H9 (cell line): ENCODE data around the gene LIMS1. TPM values are rescaled to one million over a fixed set of nuclear protein-coding genes. Genes with fewer than 3 reads are reported as not detected.
"Not testable (repeated sequence)": the region's sequence is repeated elsewhere in the genome, so short reads cannot be mapped to it uniquely, and the experiment has no call there.

Experiments
- DNase-seq: peaks from one replicate; pipeline ENCODE4 v3.0.0-alpha.2; 2017
- H2AFZ ChIP-seq: one replicate; pipeline ENCODE4 v1.6.1; 2013; ENCODE audit warnings: mild to moderate bottlenecking, low read length, control low read depth, moderate library complexity
- H2AK5ac ChIP-seq: 2 replicates; pipeline ENCODE4 v1.6.1; 2013; ENCODE audit warnings: low read length, control low read depth, mixed read lengths; ENCODE audit not compliant: insufficient read length
- H2BK120ac ChIP-seq: one replicate; pipeline ENCODE4 v1.6.1; 2013; ENCODE audit warnings: low read depth, mild to moderate bottlenecking, low read length, control low read depth, inconsistent platforms; ENCODE audit not compliant: poor library complexity, severe bottlenecking
- H2BK12ac ChIP-seq: 2 replicates; pipeline ENCODE4 v1.6.1; 2013; ENCODE audit warnings: low read length, control low read depth, mixed read lengths, low read depth; ENCODE audit not compliant: insufficient read length
- H2BK15ac ChIP-seq: 2 replicates; pipeline ENCODE4 v1.6.1; 2013; ENCODE audit warnings: low read depth, low read length, control low read depth
- H2BK20ac ChIP-seq: one replicate; pipeline ENCODE4 v1.6.1; 2013; ENCODE audit warnings: low read depth, mild to moderate bottlenecking, low read length, control low read depth, inconsistent platforms; ENCODE audit not compliant: poor library complexity, severe bottlenecking
- H2BK5ac ChIP-seq: 2 replicates; pipeline ENCODE4 v1.6.1; 2013; ENCODE audit warnings: low read length, control low read depth, mixed read lengths; ENCODE audit not compliant: insufficient read length
- H3K14ac ChIP-seq: 2 replicates; pipeline ENCODE4 v1.6.1; 2013; ENCODE audit warnings: low read length, control low read depth; ENCODE audit not compliant: insufficient read depth
- H3K18ac ChIP-seq: 2 replicates; pipeline ENCODE4 v1.6.1; 2013; ENCODE audit warnings: low read depth, mild to moderate bottlenecking, mixed read lengths, low read length, control low read depth; ENCODE audit not compliant: insufficient read length
- H3K23ac ChIP-seq: 2 replicates; pipeline ENCODE4 v1.6.1; 2013; ENCODE audit warnings: low read length, control low read depth, mixed read lengths, low read depth; ENCODE audit not compliant: insufficient read length
- H3K23me2 ChIP-seq: 2 replicates; pipeline ENCODE4 v1.6.1; 2013; ENCODE audit warnings: low read depth, mild to moderate bottlenecking, mixed read lengths, low read length, control low read depth; ENCODE audit not compliant: insufficient read length, poor library complexity, severe bottlenecking
- H3K27ac ChIP-seq: 2 replicates; pipeline ENCODE4 v1.5.1; 2013; ENCODE audit warnings: low read length, control low read depth, mixed read lengths, low read depth; ENCODE audit not compliant: insufficient read length
- H3K27me3 ChIP-seq: 2 replicates; pipeline ENCODE4 v1.6.1; 2013; ENCODE audit warnings: low read length, control low read depth, inconsistent platforms; ENCODE audit not compliant: insufficient read depth
- H3K4ac ChIP-seq: 2 replicates; pipeline ENCODE4 v1.6.1; 2013; ENCODE audit warnings: low read depth, mild to moderate bottlenecking, control low read depth, inconsistent platforms, low read length, moderate library complexity
- H3K4me1 ChIP-seq: 2 replicates; pipeline ENCODE4 v1.6.1; 2013; ENCODE audit warnings: low read length, control low read depth, inconsistent platforms; ENCODE audit not compliant: insufficient read depth
- H3K4me2 ChIP-seq: 2 replicates; pipeline ENCODE4 v1.6.1; 2013; ENCODE audit warnings: low read length, control low read depth, mixed read lengths; ENCODE audit not compliant: insufficient read length, insufficient read depth
- H3K56ac ChIP-seq: 2 replicates; pipeline ENCODE4 v1.6.1; 2013; ENCODE audit warnings: low read depth, mild to moderate bottlenecking, mixed read lengths, low read length, control low read depth; ENCODE audit not compliant: insufficient read length
- H3K79me1 ChIP-seq: 2 replicates; pipeline ENCODE4 v1.6.1; 2013; ENCODE audit warnings: low read depth, mild to moderate bottlenecking, moderate library complexity, low read length, control low read depth, inconsistent platforms; ENCODE audit not compliant: insufficient read depth, poor library complexity, severe bottlenecking
- H3K79me2 ChIP-seq: 2 replicates; pipeline ENCODE4 v1.6.1; 2013; ENCODE audit warnings: low read length, control low read depth, inconsistent platforms; ENCODE audit not compliant: insufficient read depth
- H3K9ac ChIP-seq: 2 replicates; pipeline ENCODE4 v1.6.1; 2013; ENCODE audit warnings: low read length, control low read depth, mixed read lengths; ENCODE audit not compliant: insufficient read length; ENCODE audit errors: extremely low read depth
- H3K9me3 ChIP-seq: one replicate; pipeline ENCODE4 v1.6.1; 2013; ENCODE audit warnings: low read depth, low read length, inconsistent platforms; ENCODE audit not compliant: control insufficient read depth
- H3T11ph ChIP-seq: one replicate; pipeline ENCODE4 v1.6.1; 2013; ENCODE audit warnings: mild to moderate bottlenecking, low read length, control low read depth, inconsistent platforms
- H4K20me1 ChIP-seq: one replicate; pipeline ENCODE4 v1.6.1; 2013; ENCODE audit not compliant: control insufficient read depth, insufficient read length, insufficient read depth
- H4K5ac ChIP-seq: 2 replicates; pipeline ENCODE4 v1.6.1; 2013; ENCODE audit warnings: low read depth, mild to moderate bottlenecking, mixed read lengths, low read length, control low read depth; ENCODE audit not compliant: insufficient read length
- H4K8ac ChIP-seq: replicated peaks from 2 replicates; pipeline ENCODE4 v1.6.1; 2013; ENCODE audit warnings: low read length, control low read depth, mixed read lengths, low read depth; ENCODE audit not compliant: insufficient read length
- H4K91ac ChIP-seq: 2 replicates; pipeline ENCODE4 v1.6.1; 2013; ENCODE audit warnings: low read depth, mild to moderate bottlenecking, moderate library complexity, mixed read lengths, low read length, control low read depth; ENCODE audit not compliant: insufficient read length
- H3K27ac Mint-ChIP-seq, 3 experiments: 2 replicates in 2 of 3; 3 replicates in 1 of 3; pipeline ENCODE4 v1.8.0; 2020 to 2021; ENCODE audit warnings: mixed read lengths in 3 of 3, mild to moderate bottlenecking in 1 of 3, moderate library complexity in 1 of 3
- H3K27me3 Mint-ChIP-seq: 2 replicates; pipeline ENCODE4 v1.8.0; 2021; ENCODE audit warnings: low read depth, mild to moderate bottlenecking, moderate library complexity, mixed read lengths
- H3K36me3 Mint-ChIP-seq, 3 experiments: 2 replicates in 2 of 3; 3 replicates in 1 of 3; pipeline ENCODE4 v1.8.0; 2020 to 2021; ENCODE audit warnings: low read depth in 3 of 3, mixed read lengths in 3 of 3; ENCODE audit not compliant: insufficient read depth in 1 of 3
- H3K4me1 Mint-ChIP-seq, 2 experiments: 2 replicates each; pipeline ENCODE4 v1.8.0; 2020; ENCODE audit warnings: mixed read lengths in 2 of 2
- H3K4me3 Mint-ChIP-seq, 2 experiments: 2 replicates in 1 of 2; 3 replicates in 1 of 2; pipeline ENCODE4 v1.8.0; 2020 to 2021; ENCODE audit warnings: mild to moderate bottlenecking in 2 of 2, mixed read lengths in 2 of 2, moderate library complexity in 1 of 2
- H3K9me3 Mint-ChIP-seq, 2 experiments: 2 replicates in 1 of 2; 3 replicates in 1 of 2; pipeline ENCODE4 v1.8.0; 2020; ENCODE audit warnings: mild to moderate bottlenecking in 2 of 2, mixed read lengths in 2 of 2, moderate library complexity in 1 of 2
- WGBS: extraction: QIAGEN DNeasy Blood & Tissue Kit; methylation state at CpG from one replicate; pipeline ENCODE4 v1.1.7; 2013; ENCODE audit warnings: missing lambda C conversion rate, low lambda C conversion rate, mixed read lengths; ENCODE audit not compliant: insufficient read length; ENCODE audit errors: extremely low coverage; 5-methylcytosine and 5-hydroxymethylcytosine counted together
- total RNA-seq: library from RNA; stranded (reverse); gene quantifications from 2 replicates; pipeline ENCODE4 v1.2.1, GENCODE V29; 2021

LIMS1 gene
- total RNA-seq, 1 experiment from 2014 or later: 37.7 TPM

DNA sequence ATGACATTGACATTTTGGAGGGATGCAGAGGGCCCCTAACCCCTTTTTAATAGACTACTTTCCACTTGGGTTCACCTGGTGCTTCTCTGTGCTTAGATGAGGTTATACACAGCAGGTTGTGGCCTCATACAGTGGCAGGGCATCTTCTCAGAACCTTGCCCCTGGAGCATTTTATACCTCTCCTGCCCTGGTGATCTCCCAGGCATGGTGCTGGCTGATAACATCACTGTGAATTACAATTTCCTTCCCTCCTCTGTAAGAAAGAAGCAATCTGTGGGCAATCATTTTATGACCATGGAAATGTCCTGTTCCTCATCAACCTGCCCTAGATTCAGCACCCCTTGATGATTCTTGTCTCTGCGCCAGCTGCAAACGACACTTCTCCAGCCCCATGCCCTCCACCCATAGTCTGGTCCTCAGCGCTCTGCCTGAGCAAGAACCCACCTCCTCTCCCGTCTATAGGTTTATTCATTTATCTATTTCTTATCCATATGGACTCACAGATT lies 143.0 kb downstream of the LIMS1 start:
- not testable (repeated sequence) for H2BK12ac ChIP-seq, H3K4ac ChIP-seq, H3K4me1 Mint-ChIP-seq, H2BK20ac ChIP-seq, DNase-seq, H3K9ac ChIP-seq, H3K27ac ChIP-seq, H3K9me3 Mint-ChIP-seq, H3K18ac ChIP-seq, H4K91ac ChIP-seq, H2BK120ac ChIP-seq, H3K9me3 ChIP-seq, H3K4me1 ChIP-seq, H3K79me2 ChIP-seq, H3K27ac Mint-ChIP-seq, H3T11ph ChIP-seq, H4K8ac ChIP-seq, H2BK5ac ChIP-seq, H2AK5ac ChIP-seq, H3K23ac ChIP-seq, H3K23me2 ChIP-seq, H3K56ac ChIP-seq, H4K20me1 ChIP-seq, H2AFZ ChIP-seq, H3K79me1 ChIP-seq, H3K14ac ChIP-seq, H3K4me3 Mint-ChIP-seq, H2BK15ac ChIP-seq, H4K5ac ChIP-seq, H3K4me2 ChIP-seq, H3K27me3 Mint-ChIP-seq, H3K27me3 ChIP-seq
- H3K36me3 Mint-ChIP-seq: peaks cover 0 to 20% (median 10%) of the 10 kb centered on the region in 3 experiments; a peak in 6 of 7 replicates
- no CpG with 5 or more reads among the region's 4 CpGs for WGBS

DNA sequence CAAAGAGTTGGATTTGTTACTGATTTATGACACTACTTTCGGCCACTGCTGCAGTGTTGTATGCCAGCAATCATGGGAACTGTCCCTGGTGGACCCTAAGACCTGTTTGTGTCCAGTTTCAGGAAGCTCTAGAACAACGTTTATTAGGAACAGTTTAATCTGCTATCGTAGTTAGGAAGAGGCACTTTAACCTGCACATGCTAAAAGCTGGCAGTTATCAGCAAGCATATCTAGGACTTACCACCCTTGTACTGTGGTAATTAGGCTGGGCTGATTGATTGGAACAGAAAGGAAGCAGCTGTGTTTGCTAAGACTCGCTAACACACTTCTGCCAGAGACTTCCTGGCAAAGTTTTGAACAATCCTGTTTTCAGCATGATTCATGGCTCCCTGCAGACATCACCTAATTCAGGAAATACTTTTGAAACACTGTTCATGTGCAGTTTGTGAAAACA lies 144.0 kb downstream of the LIMS1 start:
- H3K23ac ChIP-seq, H3K27ac ChIP-seq: not testable (repeated sequence)

More for the DNA sequence above, 144.0 kb downstream of the LIMS1 start:
- H3K4me1 ChIP-seq, H3K79me1 ChIP-seq, H3K27ac Mint-ChIP-seq, H3K23me2 ChIP-seq, H2BK120ac ChIP-seq, H3K9ac ChIP-seq, H3K18ac ChIP-seq, H3K14ac ChIP-seq, H3K4ac ChIP-seq, H2BK20ac ChIP-seq, H2BK12ac ChIP-seq, H3T11ph ChIP-seq, H2AFZ ChIP-seq, H4K20me1 ChIP-seq, DNase-seq, H3K9me3 ChIP-seq, H3K27me3 Mint-ChIP-seq, H4K8ac ChIP-seq, H3K4me3 Mint-ChIP-seq, H3K4me1 Mint-ChIP-seq, H2BK15ac ChIP-seq, H4K5ac ChIP-seq, H2BK5ac ChIP-seq, H3K56ac ChIP-seq, H2AK5ac ChIP-seq, H4K91ac ChIP-seq, H3K79me2 ChIP-seq, H3K9me3 Mint-ChIP-seq, H3K4me2 ChIP-seq, H3K27me3 ChIP-seq: not testable (repeated sequence)
- no CpG with 5 or more reads among the region's 4 CpGs for WGBS
- peaks cover 0 to 17% (median 7%) of the 10 kb centered on the region in 3 experiments; a peak in 6 of 7 replicates for H3K36me3 Mint-ChIP-seq
